Measurements from ENCODE around the gene KRTAP13-1.

GRCh38 chr21:30430170-30430655 is 34.4 kb downstream of the KRTAP13-1 start, which contains the start of gene KRTAP13-4:
- TF ChIP-seq CTCF (IDR thresholded peaks at IDR 0.05; ENCODE audit: low read depth, low read length) (no peak), EZH2phosphoT487 (IDR thresholded peaks at IDR 0.05; ENCODE audit: low read depth) (no peak)
